HG03469 (cell line): ENCODE data around the gene CELF4.
"Not testable (repeated sequence)": the region's sequence is repeated elsewhere in the genome, so short reads cannot be mapped to it uniquely, and the experiment has no call there.

Experiments used
- ATAC-seq: cut with Tn5 transposase; IDR thresholded peaks from one replicate; pipeline ENCODE4 v1.9.1; 2021; ENCODE audit warnings: mild to moderate bottlenecking, moderate library complexity, moderate number of reproducible peaks; ENCODE audit not compliant: unreplicated experiment

The CELF4 gene

GRCh38 chr18:37473195-37473840 is 92.3 kb downstream of the CELF4 start:
- ATAC-seq, result no peak

GRCh38 chr18:37471637-37472036 is 94.0 kb downstream of the CELF4 start:
- ATAC-seq, result no peak

DNA sequence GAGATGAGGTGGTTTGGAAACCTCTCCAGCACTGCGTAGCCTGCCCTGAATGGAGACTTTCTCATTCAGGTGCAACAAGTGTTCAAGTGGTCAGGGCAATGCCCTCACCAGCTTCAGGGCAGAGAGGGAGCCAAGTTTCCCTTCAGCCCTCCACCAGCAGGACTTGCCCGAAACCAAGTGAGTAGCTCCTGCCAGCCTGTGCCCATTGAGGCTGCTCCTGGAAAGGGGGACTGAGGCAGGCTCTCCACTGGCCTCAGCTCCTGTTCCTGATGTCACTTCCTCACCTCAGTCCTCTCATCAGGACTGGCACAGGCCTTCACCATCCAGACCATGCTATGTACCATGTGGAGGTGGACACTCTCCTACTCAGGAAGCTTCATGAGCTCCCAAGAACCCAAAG is 94.6 kb downstream of the CELF4 start:
- ATAC-seq, result no peak

- ATAC-seq, result no peak
Measured at GRCh38 chr18:37467002-37467662, 98.5 kb downstream of the CELF4 start.

GRCh38 chr18:37465958-37466357 is 99.6 kb downstream of the CELF4 start:
- ATAC-seq, result no peak

- ATAC-seq, result no peak
Measured at GRCh38 chr18:37464257-37464656, 101.3 kb downstream of the CELF4 start.

- ATAC-seq, result not testable (repeated sequence)
Measured at GRCh38 chr18:37461329-37461728, 104.3 kb downstream of the CELF4 start.

- no peak for ATAC-seq
Measured at GRCh38 chr18:37460604-37461003, 105.0 kb downstream of the CELF4 start.

DNA sequence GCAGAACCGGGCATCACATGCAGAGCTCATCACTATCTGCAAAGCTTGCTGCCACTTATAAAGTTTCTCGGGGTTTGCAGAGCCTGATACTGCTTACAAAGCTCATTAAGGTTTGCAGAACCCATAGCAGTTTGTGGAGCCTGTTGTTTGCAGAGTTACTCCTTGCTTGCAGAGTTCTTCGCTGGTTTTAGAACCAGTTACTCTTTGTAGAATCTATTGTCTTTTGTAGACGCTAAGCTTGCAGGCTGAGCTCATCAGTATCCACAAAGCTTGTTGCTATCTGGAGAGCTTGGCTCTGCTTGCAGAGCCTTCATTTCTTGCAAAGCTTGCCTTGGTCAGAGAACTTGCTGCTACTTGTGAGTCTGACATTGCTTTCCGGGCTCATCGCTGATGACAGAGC is 106.9 kb downstream of the CELF4 start:
- no peak for ATAC-seq

DNA sequence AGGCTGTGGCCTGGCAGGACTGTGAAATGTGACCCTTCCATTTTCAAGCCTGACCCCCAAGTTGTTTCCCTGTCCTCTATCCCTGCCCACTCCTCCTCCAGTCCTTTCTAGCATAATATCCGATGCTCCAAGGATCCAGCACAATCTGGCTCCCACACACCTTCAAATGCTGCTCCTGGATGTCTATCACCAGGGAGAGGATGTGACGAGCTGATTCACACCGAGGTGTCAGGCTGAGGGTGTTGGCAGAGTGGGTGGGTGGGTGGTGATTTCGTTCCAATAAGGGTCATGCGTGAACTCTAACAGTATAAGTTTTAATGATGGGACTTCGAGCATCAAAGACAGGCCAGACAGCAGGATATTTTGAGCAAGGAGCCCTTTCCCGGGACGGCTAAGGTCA is 107.8 kb downstream of the CELF4 start:
- no peak for ATAC-seq

DNA sequence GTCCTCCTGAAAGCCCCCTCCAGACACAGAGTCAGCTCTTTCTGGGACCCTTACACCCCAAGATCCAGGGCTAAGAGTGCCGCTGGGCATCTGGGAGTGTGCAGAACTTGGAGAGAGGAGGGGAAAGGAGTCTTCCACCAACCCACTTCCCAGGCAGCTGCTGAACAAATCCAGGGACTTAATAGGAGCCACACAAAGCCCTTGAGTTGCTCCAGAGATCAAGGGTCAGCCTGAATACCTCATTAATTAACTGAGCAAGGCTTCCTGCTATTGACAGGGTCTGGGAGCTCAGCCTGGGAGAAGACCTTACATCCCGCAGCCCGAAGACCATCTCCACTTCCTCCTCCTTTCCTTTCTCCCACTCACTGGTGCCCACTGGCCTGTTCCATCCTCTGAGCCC is 108.3 kb downstream of the CELF4 start:
- no peak for ATAC-seq

DNA sequence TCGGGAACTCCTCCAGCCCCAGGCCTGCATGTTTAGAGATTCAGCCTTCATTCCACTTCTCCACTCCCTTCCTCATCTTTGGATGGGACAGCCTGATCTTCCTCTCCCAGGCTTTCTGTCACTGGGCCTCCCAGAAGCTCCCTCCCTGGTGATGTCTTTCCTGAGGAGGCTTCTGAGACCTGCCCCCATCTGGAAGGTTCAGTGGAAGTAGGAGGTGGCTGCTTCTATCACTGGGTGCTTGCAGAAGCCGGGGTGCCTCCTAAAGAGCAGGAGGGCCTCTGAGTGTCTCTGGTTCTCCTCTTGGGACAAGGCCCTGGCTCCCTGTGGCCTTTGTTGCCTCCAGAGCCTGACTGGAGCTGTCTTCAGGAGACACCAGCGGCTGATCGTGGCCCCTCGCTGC is 108.7 kb downstream of the CELF4 start:
- no peak for ATAC-seq

DNA sequence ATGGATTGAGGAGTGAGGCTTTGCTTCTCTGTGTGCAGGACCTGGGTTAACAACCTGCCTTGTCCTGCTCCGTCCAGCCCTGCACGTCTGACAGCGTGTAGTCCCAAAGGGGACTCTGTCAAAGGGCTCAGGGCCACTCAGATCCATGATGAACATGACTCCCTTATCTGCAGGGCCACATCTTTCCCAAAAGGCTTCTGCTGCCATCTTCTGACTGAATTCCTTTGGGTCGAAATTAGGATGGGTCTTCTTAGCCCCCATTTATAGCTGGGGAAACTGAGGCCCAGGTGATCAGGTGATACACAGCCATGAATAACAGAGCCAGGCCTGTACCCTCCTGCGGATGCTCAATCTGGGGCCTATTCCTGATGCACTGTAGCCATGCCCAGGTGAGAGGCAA is 109.2 kb downstream of the CELF4 start:
- no peak for ATAC-seq

DNA sequence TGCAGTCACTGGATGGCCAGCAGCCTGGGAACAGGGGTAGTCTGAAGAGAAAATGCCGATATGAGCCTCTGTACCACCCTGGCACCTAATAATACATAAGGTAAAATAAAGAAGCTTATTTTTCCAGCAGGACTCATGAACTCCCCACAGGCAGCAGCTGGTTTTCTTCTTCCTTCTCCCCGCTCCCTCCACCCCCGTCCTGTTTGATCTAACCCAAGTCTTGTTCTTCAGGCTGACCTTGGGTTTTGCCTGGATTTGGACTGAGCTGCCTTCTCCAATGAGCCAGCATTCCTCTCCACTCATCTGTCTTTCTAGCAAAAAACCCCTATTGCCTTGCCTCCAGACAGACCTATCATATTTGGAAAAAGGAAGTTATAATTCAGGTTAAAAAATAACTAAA is 111.8 kb downstream of the CELF4 start:
- no peak for ATAC-seq

DNA sequence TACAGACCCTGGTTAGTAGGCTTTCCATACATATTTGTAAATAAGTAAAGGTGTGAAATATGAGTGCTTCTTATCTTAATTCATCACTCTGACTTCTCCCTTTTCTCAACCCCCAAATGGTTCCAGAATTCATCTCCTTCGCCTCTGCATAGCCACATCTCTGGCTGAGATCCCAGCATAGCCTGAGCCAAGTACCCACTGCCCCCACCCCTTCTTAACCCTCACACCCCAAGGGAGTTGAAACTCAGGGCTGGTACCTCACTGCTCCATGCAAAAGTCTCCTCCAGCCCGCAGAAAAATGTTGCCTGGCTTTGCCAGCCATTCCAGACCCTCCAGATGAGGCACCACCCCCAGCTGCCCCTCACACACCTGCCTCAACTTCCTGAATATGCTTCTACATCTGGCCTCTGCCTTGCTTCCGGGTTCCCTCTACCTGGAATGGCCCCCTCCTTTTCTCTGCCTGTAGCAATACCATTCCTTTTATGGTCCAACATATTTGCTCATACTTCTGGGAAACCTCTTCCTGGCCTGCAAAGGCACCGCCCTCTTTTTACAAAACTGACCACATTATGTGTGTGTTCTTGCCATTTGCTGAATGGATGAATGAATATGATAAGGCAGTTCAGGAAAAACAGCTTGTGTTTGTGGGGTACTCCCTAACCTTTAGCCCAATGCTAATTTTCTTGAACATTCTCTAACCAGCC is 112.8 kb downstream of the CELF4 start:
- ATAC-seq, result no peak

GRCh38 chr18:37452015-37452414 is 113.6 kb downstream of the CELF4 start:
- ATAC-seq, result no peak

GRCh38 chr18:37451239-37451825 is 114.3 kb downstream of the CELF4 start:
- no peak for ATAC-seq

- no peak for ATAC-seq
Measured at GRCh38 chr18:37450434-37451132, 115.0 kb downstream of the CELF4 start.

- ATAC-seq, result no peak
Measured at GRCh38 chr18:37449618-37450017, 116.0 kb downstream of the CELF4 start.

- no peak for ATAC-seq
Measured at GRCh38 chr18:37448946-37449345, 116.7 kb downstream of the CELF4 start.
